Uterus (tissue), 2 donors: ENCODE data around the gene TLK2.

Source experiments
- CTCF ChIP-seq, 4 experiments: fragments of 200-600 bp in 2 of 4; fragments of 450-650 bp in 2 of 4; sonication (generic) in 2 of 4; IDR thresholded peaks; one replicate each; pipeline ENCODE4 v1.5.1; 2016 to 2019; ENCODE audit warnings: antibody characterized with exemption in 4 of 4, mild to moderate bottlenecking in 2 of 4, moderate library complexity in 1 of 4
- POLR2A ChIP-seq, 2 donors: fragments of 450-650 bp; IDR thresholded peaks; one replicate each; pipeline ENCODE4 v1.6.1; 2016; ENCODE audit warnings: antibody characterized with exemption in 2 of 2, mild to moderate bottlenecking in 1 of 2, moderate library complexity in 1 of 2

GRCh38 chr17:62630365-62631085 lies 151.9 kb downstream of the TLK2 start:
- TF ChIP-seq CTCF (IDR thresholded peaks at IDR 0.05) (no peak), POLR2A (IDR thresholded peaks at IDR 0.05) (no peak)
